Stimulated activated CD8-positive, alpha-beta memory T cell treated with anti-CD3 and anti-CD28 coated beads, Interleukin-12 subunit alpha, Interleukin-12 subunit beta, amount 100 ng/mL, for 1 hour (primary cell): ENCODE results near the gene DPEP1.

Source experiments
- DNase-seq: peaks from one replicate; pipeline ENCODE4 v3.0.0-alpha.2; 2020; ENCODE audit warnings: low read depth

The DPEP1 gene

GRCh38 chr16:89599451-89599858 lies 14.0 kb upstream of the DPEP1 start:
- DNase-seq, result no peak

- no peak for DNase-seq
These were observed 13.5 kb upstream of the DPEP1 start for GRCh38 chr16:89599902-89600301.

GRCh38 chr16:89600427-89600826 lies 13.0 kb upstream of the DPEP1 start:
- no peak for DNase-seq

- DNase-seq, result no peak
These were observed 12.5 kb upstream of the DPEP1 start for GRCh38 chr16:89600956-89601355.

DNA sequence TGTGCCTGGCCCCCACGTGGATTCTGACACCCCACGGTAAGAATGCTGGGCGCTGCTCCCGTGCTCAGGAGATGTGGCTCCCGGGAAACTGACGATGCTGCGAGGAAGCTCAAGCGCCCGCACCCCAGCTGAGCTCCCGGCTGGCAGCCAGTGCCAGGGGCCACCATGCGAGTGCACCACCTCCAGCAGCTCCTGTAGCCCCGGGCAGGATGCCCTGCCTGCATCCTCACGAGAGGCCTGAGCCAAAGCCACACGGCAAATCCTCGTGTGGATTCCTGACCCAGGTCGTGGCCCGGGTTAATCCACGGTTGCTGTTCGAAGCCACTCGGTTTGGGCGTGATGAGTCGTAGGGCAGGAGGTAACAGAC lies 11.6 kb upstream of the DPEP1 start:
- no peak for DNase-seq

DNA sequence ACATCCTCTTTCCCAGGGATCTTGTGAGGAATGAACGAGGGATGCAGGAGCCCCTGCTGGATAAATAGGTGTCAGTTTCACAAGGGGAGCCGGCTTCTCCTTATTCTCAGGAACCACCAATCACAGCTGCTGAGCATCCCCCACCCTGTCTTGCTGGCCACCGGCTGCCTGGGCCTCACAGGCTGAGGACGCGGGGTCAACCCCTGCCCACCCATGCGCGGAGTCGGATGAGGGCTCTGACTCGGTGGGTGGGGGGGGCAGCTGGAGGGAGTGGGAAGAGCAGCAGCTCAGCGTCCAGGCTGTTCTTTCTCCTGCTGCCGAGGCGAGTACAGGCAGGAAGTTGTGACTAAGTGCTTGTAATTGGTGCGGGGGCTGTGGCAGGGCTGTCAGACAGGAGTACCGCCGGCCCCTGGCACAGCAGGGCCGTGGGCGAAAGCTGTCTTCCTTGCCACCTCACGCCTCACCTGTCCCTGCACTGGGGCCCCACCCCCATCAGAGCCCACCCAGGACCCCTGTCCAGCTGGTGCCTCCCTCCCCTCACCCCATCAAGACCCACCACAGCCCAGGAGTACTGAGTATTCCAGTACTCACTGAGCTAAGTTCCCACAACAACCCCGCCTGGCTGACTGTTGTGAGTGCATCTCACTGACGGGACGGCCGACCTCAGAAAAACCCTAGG lies 11.0 kb upstream of the DPEP1 start:
- DNase-seq, result peak; percentile 41

- DNase-seq, result no peak
These were observed 10.4 kb upstream of the DPEP1 start for GRCh38 chr16:89602952-89603590.

GRCh38 chr16:89604764-89605163 lies 8.7 kb upstream of the DPEP1 start:
- no peak for DNase-seq

- no peak for DNase-seq
These were observed 8.1 kb upstream of the DPEP1 start for GRCh38 chr16:89605186-89605970.

- DNase-seq, result no peak
These were observed 7.4 kb upstream of the DPEP1 start for GRCh38 chr16:89606006-89606405.

DNA sequence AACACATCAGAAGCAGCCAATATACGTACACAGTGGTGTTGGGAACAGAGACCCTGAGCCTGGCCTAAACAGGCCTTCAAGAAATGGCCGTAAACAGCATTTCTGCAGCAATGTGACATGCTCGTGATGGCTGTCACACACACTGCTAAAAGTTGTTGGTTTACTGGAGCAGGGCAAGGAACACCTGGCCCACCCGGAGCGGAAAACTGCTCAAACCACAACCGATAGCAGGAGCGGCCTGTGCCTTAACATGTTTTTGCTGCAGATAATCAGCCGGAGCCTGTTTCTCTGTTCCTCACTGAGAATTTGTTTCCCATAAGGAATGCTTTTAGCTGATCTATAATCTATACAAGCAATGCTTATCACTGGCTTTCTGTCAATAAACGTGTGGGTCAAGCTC lies 6.0 kb upstream of the DPEP1 start:
- DNase-seq, result no peak

DNA sequence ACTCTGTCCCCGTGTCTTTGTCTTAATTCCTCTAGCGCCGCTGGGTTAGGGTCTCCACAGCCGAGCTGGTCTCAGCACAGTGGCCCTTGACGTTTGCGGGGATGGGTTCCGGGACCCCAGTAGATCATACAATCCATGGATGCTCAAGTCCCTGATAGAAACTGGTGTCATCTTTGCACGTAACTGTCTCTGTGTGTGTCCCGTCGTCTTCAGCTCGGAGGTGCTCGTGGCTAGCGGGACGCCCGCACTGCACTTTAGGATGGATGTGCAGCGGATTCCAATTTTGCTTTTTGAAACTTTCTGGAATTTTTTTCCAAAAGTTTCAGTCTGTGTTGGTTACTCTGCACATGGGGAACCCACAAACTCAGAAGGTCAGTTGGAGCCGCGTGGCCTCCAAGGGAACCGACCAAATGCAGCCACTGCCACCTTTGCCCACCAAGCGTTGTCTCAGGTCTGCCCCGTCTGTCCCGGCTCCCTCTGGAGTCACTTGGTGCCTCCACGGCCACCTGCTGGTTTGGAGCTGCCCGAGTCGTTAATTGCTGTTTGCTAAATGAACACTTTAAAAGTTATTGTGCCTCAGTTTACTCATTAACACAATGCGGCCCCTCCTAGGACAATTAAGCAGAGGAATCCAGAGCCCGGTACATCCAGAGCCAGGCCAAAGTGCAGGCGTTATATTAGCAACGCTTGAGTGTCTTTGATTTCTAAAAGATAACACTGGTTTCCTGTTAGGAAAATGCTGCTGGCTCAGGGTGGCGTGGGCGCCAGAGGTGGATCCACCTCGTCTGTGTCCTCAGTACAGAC lies 5.3 kb upstream of the DPEP1 start:
- DNase-seq, result no peak

- DNase-seq, result no peak
These were observed 3.4 kb upstream of the DPEP1 start for GRCh38 chr16:89610108-89610453.

DNA sequence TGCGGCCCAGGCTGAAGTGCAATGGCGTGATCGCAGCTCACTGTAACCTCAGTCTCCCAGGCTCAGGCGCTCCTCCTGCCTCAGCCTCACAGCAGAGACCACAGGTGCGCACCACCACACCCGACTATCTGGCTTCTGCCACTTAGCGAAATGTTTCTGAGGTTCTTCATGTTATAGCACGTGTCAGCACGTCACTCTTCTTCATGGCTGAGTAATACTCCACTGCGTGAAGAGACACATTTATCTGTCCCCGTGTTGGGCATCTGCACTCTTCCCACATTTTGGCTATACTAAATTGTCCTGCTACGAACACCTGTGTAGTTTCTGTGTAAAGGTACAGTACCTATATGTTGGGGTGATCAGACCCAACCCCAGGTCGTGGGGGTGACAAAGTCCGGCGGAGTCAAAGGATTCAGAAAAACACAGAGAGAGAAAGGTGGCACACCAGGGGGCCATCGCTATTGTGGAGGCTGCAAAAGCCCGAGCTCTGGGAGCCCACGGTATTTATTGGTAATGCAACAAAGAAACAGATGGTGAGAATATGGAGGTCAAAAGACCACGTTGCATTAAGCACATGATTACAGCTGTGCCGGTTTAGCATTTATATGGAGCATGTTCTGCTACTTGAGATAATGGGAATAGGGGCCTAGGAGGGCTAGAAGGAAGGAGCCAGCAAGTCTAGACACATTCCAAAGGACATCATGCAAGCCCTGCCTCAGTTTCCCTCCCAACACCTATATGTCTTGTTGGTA lies 851 bp upstream of the DPEP1 start:
- no peak for DNase-seq

DNA sequence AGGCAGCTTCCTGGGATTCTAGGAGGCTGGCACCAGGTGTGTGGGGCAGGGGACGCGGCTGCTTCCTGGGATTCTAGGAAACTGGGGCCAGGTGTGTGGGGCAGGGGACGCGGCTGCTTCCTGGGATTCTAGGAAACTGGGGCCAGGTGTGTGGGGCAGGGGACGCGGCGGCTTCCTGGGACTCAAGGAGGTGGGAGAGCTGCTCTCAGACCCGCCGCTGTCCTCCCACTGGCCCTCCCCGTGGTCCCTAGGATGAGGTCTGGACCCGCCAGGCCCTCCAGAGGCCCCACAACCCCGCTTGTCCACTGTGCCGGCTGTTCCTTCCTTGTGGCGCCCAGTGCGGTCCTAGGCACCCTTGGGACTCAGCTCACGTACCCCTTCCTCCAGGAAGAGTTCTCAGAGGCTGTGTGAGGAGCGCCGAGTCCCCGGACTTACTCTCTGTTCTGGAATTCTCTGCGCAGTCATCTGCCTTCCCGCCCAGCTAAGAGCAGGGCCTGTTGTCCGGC lies 565 bp downstream of the DPEP1 start:
- DNase-seq, result no peak

GRCh38 chr16:89615176-89615575 lies 1.7 kb downstream of the DPEP1 start:
- DNase-seq, result no peak

GRCh38 chr16:89615596-89616090 lies 2.2 kb downstream of the DPEP1 start:
- no peak for DNase-seq

- DNase-seq, result no peak
These were observed 3.2 kb downstream of the DPEP1 start for GRCh38 chr16:89616623-89617022.

GRCh38 chr16:89617036-89617435 lies 3.6 kb downstream of the DPEP1 start:
- DNase-seq, result no peak

- DNase-seq, result no peak
These were observed 4.9 kb downstream of the DPEP1 start for GRCh38 chr16:89618109-89618998.
